RPMI8226 (cell line): Measurements from ENCODE around the gene APOA1.

Source experiments
- DNase-seq: peaks from one replicate; pipeline ENCODE4 v3.0.0-alpha.2; 2015

APOA1 gene

GRCh38 chr11:116833491-116833815 is 4.0 kb downstream of the APOA1 start:
- no peak for DNase-seq

GRCh38 chr11:116832350-116833290 is 4.8 kb downstream of the APOA1 start:
- no peak for DNase-seq

- no peak for DNase-seq
Observed at GRCh38 chr11:116831790-116832349, 5.6 kb downstream of the APOA1 start.

GRCh38 chr11:116830184-116830912 is 7.1 kb downstream of the APOA1 start:
- no peak for DNase-seq

- DNase-seq, result no peak
Observed at GRCh38 chr11:116829525-116830183, 7.8 kb downstream of the APOA1 start, which contains the start of gene APOC3. TSS of gene APOC3 (plus strand) at chr11:116829907. CDS start at chr11:116830583, 676 bp downstream.

GRCh38 chr11:116828632-116829524 is 8.5 kb downstream of the APOA1 start:
- no peak for DNase-seq

GRCh38 chr11:116827461-116827860 is 10.0 kb downstream of the APOA1 start:
- no peak for DNase-seq

GRCh38 chr11:116826751-116827431 is 10.5 kb downstream of the APOA1 start:
- DNase-seq, result no peak

GRCh38 chr11:116825854-116826750 is 11.3 kb downstream of the APOA1 start:
- DNase-seq, result no peak

GRCh38 chr11:116825434-116825833 is 12.0 kb downstream of the APOA1 start:
- no peak for DNase-seq

- no peak for DNase-seq
Observed at GRCh38 chr11:116823031-116823843, 14.2 kb downstream of the APOA1 start, which contains the start of gene APOA4. TSS of gene APOA4 (minus strand) at chr11:116823304. CDS start at chr11:116823191, 113 bp downstream.

- DNase-seq, result no peak
Observed at GRCh38 chr11:116822575-116822974, 14.8 kb downstream of the APOA1 start.

- no peak for DNase-seq
Observed at GRCh38 chr11:116821050-116821918, 16.1 kb downstream of the APOA1 start.

- DNase-seq, result no peak
Observed at GRCh38 chr11:116819049-116819448, 18.4 kb downstream of the APOA1 start.

- no peak for DNase-seq
Observed at GRCh38 chr11:116814502-116814901, 22.9 kb downstream of the APOA1 start.

GRCh38 chr11:116813781-116814471 is 23.5 kb downstream of the APOA1 start:
- DNase-seq, result no peak

GRCh38 chr11:116813170-116813569 is 24.3 kb downstream of the APOA1 start:
- no peak for DNase-seq

- DNase-seq, result no peak
Observed at GRCh38 chr11:116812109-116812508, 25.3 kb downstream of the APOA1 start.
